HG03159 (cell line): Measurements from ENCODE around the gene ATP8A1.
A peak's percentile ranks its signal among the peaks of the same experiment; 100 is the strongest.
"Not testable (repeated sequence)": the region's sequence is repeated elsewhere in the genome, so short reads cannot be mapped to it uniquely, and the experiment has no call there.

Experiments
- ATAC-seq: cut with Tn5 transposase; IDR thresholded peaks from one replicate; pipeline ENCODE4 v1.9.1; 2021; ENCODE audit warnings: mild to moderate bottlenecking, moderate library complexity; ENCODE audit not compliant: unreplicated experiment

The ATP8A1 gene

GRCh38 chr4:42656944-42657792, at the start of gene ATP8A1:
Gene ATP8A1, minus strand, starts transcription at chr4:42657105. Its CDS starts 232 bp downstream, at chr4:42656873.
- ATAC-seq, result peak; percentile 71

GRCh38 chr4:42706086-42706485, 49.2 kb upstream of the ATP8A1 start:
- no peak for ATAC-seq

GRCh38 chr4:42703813-42704212, 46.9 kb upstream of the ATP8A1 start:
- ATAC-seq, result no peak

- no peak for ATAC-seq
Measured at GRCh38 chr4:42702895-42703294, 46.0 kb upstream of the ATP8A1 start.

GRCh38 chr4:42701780-42702179, 44.9 kb upstream of the ATP8A1 start:
- not testable (repeated sequence) for ATAC-seq

GRCh38 chr4:42690537-42690936, 33.6 kb upstream of the ATP8A1 start:
- ATAC-seq, result no peak

- ATAC-seq, result no peak
Measured at GRCh38 chr4:42683393-42683792, 26.5 kb upstream of the ATP8A1 start.

GRCh38 chr4:42678512-42678911, 21.6 kb upstream of the ATP8A1 start:
- no peak for ATAC-seq

GRCh38 chr4:42676066-42676951, 19.4 kb upstream of the ATP8A1 start:
- ATAC-seq, result no peak

- ATAC-seq, result no peak
Measured at GRCh38 chr4:42673082-42673425, 16.1 kb upstream of the ATP8A1 start.

GRCh38 chr4:42672359-42673081, 15.6 kb upstream of the ATP8A1 start:
- no peak for ATAC-seq

- peak; percentile 95 for ATAC-seq
Measured at GRCh38 chr4:42671431-42672194, 14.7 kb upstream of the ATP8A1 start.

GRCh38 chr4:42658261-42658660, 1.4 kb upstream of the ATP8A1 start:
- no peak for ATAC-seq

GRCh38 chr4:42656679-42656943, 294 bp downstream of the ATP8A1 start:
- ATAC-seq, result no peak

- ATAC-seq, result peak; percentile 22
Measured at GRCh38 chr4:42655921-42656678, 805 bp downstream of the ATP8A1 start.

- ATAC-seq, result no peak
Measured at GRCh38 chr4:42655269-42655637, 1.7 kb downstream of the ATP8A1 start.

GRCh38 chr4:42654631-42655268, 2.2 kb downstream of the ATP8A1 start:
- ATAC-seq, result peak; percentile 23

- ATAC-seq, result no peak
Measured at GRCh38 chr4:42653626-42654560, 3.0 kb downstream of the ATP8A1 start.
